HG03135 (cell line): ENCODE data around the gene NUTM2D.
"Not testable (repeated sequence)": the region's sequence is repeated elsewhere in the genome, so short reads cannot be mapped to it uniquely, and the experiment has no call there.

ENCODE experiments used
- ATAC-seq: cut with Tn5 transposase; IDR thresholded peaks from one replicate; pipeline ENCODE4 v1.9.1; 2021; ENCODE audit warnings: mild to moderate bottlenecking, moderate library complexity; ENCODE audit not compliant: unreplicated experiment

NUTM2D gene, protein sequence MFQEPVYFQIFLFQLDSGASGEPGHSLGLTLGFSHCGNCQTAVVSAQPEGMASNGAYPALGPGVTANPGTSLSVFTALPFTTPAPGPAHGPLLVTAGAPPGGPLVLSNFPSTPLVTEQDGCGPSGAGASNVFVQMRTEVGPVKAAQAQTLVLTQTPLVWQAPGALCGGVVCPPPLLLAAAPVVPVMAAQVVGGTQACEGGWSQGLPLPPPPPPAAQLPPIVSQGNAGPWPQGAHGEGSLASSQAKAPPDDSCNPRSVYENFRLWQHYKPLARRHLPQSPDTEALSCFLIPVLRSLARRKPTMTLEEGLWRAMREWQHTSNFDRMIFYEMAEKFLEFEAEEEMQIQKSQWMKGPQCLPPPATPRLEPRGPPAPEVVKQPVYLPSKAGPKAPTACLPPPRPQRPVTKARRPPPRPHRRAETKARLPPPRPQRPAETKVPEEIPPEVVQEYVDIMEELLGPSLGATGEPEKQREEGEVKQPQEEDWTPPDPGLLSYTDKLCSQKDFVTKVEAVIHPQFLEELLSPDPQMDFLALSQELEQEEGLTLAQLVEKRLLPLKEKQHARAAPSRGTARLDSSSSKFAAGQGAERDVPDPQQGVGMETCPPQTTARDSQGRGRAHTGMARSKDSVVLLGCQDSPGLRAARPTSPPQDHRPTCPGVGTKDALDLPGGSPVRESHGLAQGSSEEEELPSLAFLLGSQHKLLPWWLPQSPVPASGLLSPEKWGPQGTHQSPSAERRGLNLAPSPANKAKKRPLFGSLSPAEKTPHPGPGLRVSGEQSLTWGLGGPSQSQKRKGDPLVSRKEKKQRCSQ

DNA sequence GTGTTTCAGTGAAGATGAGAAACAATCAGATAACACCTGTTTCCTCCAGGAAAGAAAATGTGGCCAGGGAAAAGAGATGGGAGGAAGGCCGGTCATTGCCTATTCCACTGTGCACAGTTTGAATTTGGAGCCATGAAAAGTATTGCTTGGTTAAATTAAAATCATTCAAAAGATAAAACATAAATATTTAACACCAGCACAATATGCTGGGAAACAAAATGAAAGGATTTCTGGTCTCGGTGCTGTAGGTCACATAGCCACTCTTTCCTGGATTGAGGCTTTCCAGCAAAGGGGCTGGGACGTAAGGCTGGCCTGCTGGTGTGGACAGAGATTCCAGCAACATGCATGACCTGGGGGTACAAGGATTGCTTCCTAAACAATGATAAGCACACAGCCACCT is at the start of gene NUTM2D:
TSS of gene NUTM2D (plus strand) at position 301 of the 400 bp plus-strand sequence. CDS start 522 bp downstream, outside the sequence.
- ATAC-seq, result not testable (repeated sequence)

DNA sequence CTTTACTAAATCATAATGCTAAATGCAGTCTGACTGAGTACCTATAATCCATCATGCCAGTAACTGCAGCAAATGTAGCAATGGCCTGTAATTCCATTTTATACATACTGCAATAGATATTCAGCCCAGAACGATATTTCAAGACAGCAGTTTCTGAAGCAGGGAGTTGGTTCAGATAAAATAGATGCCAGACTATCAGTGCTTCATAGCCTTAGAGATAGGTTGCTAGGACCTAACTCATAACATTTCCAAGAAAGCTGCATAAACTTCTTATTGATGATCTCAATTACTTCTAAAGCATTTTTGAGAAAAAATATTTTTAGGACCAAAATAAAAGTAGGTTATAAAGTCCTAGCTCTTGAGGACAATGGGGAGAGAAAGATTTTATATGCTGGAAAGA is 48.8 kb upstream of the NUTM2D start:
- not testable (repeated sequence) for ATAC-seq

GRCh38 chr10:87309657-87310056 is 47.9 kb upstream of the NUTM2D start:
- not testable (repeated sequence) for ATAC-seq

GRCh38 chr10:87311521-87311920 is 46.0 kb upstream of the NUTM2D start:
- not testable (repeated sequence) for ATAC-seq

GRCh38 chr10:87313649-87314359 is 43.7 kb upstream of the NUTM2D start:
- ATAC-seq, result not testable (repeated sequence)

DNA sequence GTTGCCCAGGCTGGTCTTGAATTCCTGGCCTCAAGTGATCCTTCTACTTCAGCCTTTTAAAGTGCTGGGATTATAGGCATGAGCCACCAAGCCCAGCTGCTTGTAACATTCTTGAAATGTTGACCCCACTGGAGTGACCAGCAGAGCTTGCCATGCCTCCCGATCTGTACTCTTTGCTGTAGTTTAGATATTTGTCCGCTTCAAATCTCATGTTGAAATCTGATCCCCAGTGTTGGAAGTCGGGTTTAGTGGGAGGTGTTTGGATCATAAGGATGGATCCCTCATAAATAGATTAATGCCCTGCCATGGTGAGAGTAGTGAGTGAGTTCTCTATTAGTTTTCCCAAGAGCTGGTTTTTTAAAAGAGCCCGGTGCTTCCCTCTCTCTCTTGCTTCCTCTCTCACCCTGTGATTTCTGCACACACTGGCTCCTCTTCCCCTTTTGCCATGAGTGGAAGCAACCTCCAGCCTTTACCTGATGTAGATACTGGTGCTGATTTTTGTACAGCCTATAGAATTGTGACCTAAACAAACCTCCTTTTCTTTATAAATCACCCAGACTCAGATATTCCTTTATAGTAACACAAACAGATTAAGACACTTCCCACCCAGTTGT is 43.1 kb upstream of the NUTM2D start:
- not testable (repeated sequence) for ATAC-seq

- not testable (repeated sequence) for ATAC-seq
Measured at GRCh38 chr10:87321505-87321904, 36.0 kb upstream of the NUTM2D start.

DNA sequence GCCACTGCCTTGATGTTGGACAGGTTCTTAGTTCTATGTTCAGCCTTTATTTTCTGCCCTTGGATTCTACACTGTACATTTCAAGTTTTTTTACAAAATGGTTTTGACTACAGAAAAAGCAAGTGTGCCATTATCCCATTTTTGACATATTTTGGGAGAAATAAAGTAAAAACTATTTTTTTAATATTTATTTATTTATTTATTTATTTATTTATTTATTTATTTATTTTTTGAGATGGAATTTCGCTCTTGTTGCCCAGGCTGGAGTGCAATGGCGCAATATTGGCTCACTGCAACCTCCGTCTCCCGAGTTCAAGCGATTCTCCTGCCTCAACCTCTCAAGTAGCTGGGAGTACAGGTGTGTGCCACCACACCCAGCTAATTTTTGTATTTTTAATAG is 33.0 kb upstream of the NUTM2D start:
- ATAC-seq, result not testable (repeated sequence)

DNA sequence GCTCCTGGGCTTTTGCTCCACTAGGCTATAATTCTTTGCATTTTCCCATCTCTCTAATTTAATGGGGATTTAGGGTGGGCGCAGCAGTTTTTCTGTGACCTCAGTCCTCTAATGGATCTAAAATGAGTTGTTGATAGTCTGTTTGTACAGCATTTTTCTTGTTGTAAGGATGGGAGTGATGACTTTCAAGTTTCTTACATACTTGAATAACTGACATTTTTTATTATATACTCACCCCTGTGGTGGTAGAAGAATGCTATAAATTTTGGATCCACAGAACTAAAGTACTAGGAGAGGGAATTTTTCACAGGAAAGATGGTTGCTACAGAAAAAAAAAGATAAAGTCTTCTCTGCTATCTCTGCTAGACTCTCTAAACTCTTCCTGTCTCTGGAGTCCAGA is 29.6 kb upstream of the NUTM2D start:
- ATAC-seq, result not testable (repeated sequence)

- ATAC-seq, result not testable (repeated sequence)
Measured at GRCh38 chr10:87329131-87329530, 28.4 kb upstream of the NUTM2D start.

GRCh38 chr10:87332687-87333086 is 24.9 kb upstream of the NUTM2D start:
- ATAC-seq, result not testable (repeated sequence)

DNA sequence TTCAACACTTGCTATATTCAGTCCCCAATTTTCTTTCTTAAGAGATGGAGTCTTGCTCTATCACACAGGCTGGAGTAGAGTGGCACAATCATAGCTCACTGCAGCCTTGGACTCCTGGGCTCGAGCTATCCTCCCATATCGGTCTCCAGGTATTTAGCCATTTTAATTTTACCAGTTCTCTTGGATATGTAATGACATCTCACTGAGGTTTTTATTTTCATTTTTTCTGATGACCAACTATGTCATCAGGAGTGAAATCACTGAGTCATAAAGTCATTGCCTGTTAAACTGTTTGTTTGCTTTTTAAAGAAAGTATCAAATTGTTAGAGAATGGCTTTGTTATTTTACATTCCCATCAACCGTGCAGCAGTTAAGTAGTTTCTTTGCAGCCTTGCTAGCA is 17.1 kb upstream of the NUTM2D start:
- not testable (repeated sequence) for ATAC-seq

DNA sequence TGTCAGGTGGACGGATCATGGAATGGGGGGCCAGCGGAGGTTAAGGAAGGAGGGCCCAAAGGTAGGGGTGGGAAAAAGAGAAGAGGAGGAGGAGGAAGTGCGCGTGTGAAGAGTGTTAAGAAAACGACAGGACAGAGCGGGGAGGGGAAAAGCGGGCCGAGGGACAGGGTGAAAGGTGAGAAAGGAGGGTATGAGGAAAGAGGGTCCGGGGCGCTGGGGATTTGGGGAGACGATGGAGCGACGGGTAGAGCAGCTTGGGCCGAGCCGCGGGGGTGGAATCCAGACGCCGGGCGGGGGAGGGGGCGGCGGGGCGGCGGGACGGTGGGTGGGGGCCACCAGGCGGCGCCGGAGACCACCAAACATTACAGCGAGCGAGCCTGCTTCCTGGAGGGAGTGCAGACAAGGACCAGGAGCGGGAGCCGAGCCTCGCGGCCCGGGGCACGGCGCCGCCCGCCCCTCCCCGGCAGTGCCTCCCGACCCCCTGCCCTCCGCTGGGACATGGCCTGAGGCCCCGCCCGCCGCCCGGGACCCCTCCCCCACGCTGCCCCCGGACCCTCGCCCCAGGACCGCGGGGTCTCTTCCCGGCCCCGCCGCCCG is 15.9 kb upstream of the NUTM2D start:
- peak; percentile 14 for ATAC-seq

GRCh38 chr10:87342249-87342710 is 15.3 kb upstream of the NUTM2D start:
- ATAC-seq, result peak; percentile 88

GRCh38 chr10:87342711-87343258 is 14.8 kb upstream of the NUTM2D start:
- peak; percentile 77 for ATAC-seq

DNA sequence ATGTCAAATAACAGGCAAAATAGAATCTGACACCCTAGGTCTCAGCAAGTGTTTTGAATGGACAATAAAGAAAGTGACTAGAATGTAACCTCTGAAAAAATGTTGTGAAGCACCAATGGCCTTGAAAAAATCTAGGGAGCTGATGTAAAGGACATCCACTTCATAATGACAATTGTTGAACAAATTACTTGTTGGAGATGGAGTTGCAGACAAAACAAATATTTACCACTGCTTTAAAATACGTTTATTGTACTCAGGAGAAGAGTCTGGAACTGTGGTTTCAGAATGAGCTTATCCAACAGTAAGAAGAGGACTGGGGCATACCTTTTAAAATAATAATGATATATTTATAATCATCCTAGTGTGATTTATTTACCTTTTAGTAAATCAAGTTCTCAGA is 11.8 kb upstream of the NUTM2D start:
- not testable (repeated sequence) for ATAC-seq

DNA sequence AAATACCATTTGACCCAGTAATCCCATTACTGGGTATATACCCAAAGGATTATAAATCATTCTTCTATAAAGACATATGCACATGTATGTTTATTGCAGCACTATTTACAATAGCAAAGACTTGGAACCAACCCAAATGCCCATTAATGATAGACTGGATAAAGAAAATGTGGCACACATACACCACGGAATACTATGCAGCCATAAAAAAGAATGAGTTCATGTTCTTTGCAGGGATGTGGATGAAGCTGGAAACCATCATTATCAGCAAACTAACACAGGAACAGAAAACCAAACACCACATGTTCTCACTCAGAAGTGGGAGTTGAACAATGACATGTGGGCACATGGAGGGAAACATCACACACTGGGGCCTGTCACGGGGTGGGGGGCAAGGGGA is 7.4 kb upstream of the NUTM2D start:
- ATAC-seq, result not testable (repeated sequence)

GRCh38 chr10:87352825-87353224 is 4.7 kb upstream of the NUTM2D start:
- ATAC-seq, result not testable (repeated sequence)

DNA sequence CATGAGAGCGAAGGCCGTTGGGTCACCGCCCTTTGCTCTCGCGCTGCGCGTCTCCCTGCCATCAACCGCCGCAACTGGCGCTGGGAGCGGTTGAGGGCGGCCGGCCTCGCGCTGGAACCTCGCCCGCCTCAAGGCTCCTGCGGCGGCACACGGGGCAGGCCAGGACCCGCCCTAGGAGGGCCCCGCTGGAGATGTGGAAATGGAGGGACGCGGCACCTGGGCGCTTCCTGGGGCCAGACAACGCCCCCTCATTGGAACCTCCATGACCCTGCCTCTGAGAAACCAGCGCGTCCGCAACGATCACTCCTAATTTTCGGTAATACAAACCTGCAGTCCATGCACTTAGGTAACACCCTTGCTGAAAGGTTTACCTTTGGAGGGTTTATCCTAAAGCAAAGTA is 2.4 kb upstream of the NUTM2D start:
- not testable (repeated sequence) for ATAC-seq

DNA sequence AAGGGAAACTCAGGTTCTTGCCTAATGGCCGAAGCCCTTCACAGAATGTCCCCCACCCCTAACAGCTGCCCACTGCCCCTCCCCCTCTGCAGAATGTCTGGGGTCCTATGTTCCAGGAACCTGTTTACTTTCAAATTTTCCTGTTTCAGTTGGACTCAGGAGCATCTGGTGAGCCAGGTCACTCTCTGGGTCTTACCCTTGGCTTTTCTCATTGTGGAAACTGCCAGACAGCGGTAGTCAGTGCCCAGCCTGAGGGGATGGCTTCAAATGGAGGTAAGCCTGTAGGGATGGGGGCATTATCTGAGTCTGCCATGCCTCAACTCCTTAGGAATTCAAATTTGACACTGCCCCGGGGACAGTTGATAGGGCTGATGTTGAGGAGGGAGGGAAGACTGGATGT is 615 bp downstream of the NUTM2D start:
- ATAC-seq, result not testable (repeated sequence)
